ENCODE measurements around the gene GPR143.
A peak's percentile ranks its signal among the peaks of the same experiment; 100 is the strongest.
"Not testable (repeated sequence)": the region's sequence is repeated elsewhere in the genome, so short reads cannot be mapped to it uniquely, and the experiment has no call there.

Gene GPR143

DNA sequence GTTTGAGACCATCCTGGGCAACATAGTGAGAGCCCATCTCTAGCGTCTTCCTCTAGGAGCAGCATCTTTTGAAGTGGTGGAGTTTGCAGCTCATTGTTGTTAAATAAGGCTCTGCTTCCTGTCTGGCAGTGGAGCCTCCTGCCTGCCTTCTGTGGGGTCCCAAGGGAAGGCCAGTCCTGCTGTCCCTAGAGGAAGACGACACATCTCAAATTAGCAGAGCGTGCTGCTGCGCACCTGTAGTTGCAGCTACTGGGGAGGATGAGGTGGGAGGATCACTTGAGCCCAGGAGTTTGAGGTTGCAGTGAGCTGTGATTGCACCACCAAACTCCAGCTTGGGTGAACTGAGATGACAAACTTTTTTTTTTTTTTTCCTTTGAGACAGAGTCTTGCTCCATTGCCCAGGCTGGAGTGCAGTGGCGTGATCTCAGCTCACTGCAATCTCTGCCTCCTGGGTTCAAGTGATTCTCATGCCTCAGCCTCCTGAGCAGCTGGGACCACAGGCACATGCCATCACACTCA lies 2.7 kb upstream of the GPR143 start:
- DNase-seq, ATAC-seq: not testable (repeated sequence)

DNA sequence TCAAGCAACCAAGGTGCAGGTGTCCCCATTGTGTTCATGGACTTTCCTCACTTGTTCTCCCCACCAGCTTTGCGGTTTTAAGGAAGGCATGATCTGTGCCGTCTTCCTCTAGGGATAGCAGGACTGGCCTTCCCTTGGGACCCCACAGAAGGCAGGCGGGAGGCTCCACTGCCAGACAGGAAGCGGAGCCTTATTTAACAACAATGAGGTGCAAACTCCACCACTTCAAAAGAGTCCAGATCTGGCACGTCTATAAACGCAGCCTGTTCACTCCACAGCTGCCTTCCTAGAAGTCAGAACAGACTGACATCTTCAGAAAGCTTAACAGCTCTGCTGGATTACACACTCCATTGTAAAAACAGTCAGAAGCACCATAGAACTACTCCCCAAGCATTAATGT lies 1.7 kb upstream of the GPR143 start:
- DNase-seq (no peak), ATAC-seq (no peak)

DNA sequence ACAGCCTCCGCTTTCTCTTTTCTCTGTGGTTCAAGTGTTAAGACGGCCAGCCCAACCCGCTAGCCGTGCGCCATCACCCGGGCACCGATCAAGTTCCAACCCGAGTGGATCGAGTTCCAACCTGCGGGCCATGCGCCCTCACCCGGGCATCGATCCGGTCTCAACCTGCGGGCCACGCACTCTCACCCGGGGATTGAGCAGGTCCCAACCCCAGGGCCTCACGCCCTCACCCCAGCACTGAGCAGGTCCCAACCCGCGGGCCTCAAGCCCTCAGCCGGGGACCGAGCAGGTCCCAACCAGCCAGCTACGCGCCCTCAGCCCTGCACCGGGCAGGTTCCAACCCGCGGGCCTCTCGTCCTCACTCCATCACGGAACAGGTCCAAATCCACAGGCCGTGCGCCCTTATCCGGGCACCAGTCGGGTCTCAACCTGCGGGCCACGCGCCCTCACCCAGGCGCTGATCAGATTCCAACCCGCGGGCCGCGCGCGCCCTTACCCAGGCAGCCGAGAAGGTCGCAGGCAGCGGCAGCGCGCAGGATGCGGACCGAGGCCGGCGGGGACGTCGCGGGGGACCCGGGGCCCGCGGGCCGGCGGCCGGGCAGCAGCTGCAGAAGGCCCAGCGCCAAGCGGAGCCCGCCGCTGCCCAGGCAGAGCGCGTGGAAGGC lies 443 bp downstream of the GPR143 start:
- no peak for DNase-seq
- no peak for ATAC-seq

DNA sequence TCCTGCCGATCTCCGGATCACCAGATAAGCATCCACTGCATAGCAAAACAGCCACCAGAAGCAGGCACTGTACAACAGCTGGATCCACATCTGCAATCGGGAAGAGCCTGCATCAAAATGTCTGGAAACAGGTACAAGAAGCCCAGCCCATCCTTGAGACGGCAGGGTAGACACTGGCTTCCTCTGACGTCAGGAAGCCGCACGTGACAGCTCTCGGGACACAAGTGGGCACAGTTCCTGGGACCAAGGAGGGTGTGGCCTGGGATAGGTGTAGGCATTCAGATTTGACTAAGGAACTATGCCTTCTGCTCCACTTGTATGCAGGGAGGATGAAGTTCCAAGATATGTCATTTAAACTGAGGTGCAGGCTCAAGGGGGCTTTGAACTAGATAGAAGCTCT lies 6.3 kb downstream of the GPR143 start:
- ATAC-seq (no peak), DNase-seq (no peak)

DNA sequence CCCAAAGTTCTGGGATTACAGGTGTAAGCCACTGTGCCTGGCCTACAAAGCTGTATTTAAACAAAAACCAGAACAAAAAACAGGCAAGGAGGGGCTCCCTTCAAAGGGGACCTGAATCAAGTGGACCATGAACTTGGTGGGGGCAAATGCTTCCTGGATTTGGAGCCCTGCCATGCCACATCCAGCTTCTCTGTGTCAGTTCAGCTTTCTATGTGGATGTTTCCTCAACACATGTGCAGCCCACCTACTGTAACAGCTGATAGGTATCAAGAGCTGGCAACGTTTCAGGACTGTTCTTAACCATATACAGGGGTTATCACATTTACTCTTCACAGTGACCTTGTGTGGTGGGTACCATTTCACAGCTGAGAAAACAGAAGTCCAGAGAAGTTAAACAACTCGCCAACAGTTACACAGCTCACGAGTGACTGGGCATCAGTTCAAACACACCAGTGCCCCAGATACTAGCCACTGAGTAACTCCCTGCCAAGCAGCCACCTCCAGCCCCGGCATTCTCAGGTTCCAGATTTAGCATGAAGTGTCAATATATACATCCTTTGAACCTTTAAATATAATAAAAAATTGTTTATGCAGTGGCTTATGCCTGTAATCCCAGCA lies 7.5 kb downstream of the GPR143 start:
- no peak for DNase-seq
- ATAC-seq, result no peak

DNA sequence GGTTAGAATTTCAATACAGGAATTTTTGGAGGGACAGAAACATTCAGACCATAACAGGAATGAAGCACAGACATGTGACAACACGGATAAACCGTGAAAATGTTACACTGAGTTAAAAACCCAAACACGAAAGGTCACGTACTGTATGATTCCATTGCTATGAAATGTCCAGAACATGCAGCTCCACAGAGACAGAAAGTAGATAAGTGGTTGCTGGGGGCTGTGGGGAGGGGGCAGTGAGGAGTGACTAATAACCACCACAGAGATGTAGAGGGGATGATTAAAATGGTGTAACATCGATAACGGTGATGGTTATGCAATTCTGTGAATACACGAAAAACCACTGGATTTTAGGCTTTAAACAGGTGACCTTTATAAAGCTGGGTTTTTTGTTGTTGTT lies 8.3 kb downstream of the GPR143 start:
- no peak for ATAC-seq
- no peak for DNase-seq

DNA sequence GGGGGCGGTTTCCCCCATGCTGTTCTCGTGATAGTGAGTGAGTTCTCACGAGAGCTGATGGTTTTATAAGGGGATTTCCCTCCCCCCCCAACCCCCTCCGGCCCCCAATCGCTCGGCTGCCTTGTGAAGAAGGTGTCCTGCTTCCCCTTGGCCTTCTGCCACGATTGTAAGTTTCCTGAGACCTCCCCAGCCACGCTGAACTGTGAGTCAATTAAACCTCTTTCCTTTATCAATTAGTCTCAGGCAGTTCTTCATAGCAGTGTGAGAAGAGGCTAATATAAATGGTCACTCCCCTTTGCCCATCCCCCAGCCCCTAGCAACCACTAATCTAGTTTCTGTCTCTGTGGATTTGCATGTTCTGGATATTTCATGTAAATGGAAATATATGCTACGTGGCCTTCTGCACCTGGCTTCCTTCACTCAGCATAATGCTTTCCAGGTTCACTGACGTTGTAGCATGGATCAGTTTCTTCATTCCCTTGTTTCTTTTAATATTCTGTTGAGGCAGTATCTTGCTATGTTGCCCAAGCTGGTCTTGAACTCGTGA lies 16.4 kb downstream of the GPR143 start:
- ATAC-seq (no peak), DNase-seq (no peak)

DNA sequence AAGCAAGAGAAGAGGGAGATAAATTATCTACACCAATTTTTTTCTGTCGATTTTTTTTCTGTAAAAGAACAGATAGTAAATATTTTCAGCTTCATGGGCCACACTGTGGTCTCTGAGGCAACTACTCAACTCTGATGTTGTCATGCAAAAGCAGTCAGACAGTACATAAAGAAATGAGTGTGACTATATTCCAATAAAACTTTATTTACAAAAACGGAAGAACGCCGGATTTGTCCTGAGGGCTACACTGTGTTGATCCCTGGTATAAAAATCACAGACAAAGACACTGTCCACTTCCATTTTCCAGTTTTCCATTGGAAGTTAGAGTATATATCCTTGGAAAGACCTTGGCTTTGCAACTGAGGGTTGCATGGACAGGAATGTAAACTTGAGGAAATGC lies 18.0 kb downstream of the GPR143 start:
- no peak for ATAC-seq

DNA sequence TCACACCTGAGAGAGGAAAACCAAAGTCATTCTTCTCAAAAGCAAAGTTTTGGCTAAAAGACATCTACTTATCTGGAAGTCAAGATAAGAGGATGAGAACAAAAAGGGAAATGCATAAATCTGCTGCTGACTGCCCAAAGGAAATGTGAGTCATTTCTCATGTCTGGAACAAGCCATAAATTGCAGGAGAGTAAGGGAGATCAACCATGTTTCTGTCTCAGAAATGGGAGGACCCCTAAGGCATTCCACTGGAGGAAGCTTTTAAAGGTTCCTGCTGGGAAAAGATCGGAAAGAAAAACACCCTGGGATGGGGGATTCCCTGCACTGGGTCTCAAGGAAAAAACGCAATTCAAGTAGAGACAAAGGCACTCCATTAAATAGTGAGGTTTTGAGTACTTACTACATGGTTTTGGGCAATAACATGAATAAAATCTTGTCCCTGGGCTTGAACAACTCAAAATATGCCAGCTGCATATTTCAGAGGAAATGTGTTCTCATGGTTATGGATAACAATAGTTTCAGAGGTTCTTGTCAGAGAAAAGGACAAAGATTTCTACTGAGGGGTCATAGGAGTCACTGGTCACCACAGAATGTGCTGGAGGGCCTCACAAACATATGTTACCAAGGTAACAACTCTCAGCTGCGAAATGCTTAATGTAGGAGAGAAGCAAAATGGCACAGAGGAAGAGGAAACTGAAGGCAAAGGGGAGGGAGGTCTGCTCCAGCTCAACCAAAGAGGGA lies 19.3 kb downstream of the GPR143 start:
- ATAC-seq (no peak), DNase-seq (no peak)

More for the DNA sequence above, 18.0 kb downstream of the GPR143 start:
- no peak for DNase-seq

DNA sequence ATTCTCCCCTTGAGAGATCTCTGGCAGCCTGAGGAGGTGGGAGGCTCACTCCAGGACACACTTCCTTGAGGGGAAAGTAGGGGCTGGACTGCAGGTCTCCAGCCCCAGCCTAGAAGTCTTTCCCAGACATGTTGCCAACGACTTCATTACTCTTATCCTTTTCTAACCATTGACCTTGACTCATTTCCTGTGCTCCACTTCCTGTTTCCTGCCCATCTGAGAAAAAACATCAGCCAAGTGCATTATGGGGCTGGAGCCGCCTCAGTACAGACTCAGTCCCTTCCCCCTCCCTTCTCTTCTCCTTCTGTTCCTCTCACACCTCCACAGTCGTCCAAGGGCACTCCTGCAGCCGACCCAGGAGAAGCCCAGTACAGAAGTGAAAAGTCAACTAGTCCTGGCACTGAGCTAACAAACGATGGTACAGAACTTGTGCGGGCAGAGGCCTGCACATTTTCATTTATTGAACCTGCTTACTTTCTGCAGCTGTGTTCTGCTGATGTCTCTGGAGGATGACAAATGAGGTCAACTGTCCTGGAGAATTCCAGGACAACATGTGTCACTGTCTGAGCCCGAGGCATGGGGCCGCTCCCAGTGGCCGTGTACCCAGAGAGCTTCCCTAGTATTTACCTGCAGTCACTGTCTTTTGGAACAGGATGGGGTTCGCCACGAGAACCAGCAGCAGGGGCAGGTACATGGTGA lies 20.1 kb downstream of the GPR143 start:
- DNase-seq (no peak), ATAC-seq (no peak)

DNA sequence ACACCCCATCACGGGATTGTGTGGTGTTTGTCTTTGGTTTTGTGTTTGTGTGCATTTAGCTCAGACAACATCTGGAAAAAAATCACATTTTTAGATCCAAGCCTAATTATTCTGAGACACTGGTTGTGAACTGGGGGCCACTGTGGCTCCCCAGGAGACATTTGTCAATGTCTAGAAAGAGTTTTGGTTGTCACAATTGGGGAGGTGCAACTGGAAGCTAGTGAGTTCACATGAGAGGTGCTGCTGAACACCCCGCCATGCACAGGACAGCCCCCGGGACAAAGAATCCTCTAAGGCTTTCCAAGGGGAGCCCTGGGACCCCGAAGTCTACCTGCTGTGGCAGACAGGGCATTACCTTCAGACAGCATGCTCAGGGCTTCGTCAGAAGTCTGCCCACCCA lies 26.5 kb downstream of the GPR143 start:
- no peak for ATAC-seq

DNA sequence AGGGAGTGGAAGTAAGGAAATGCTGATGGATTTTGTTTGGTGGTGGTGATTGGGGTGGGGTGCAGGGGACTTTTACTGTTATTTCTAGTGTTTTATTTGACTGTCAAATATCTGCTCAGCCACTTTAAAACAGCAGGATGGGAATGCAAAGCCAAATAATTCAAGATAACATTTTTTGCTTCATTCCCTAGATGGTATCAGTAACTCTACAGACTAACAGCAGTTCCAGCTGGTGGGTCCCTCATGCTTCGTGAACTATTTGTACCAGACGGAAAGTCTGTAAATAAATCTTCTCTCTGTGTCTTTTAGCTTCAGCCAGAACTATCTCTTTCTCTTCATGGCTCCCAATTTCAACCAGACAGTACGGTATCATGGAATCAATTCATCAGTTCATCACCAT lies 27.5 kb downstream of the GPR143 start:
- ATAC-seq, result no peak

More for the DNA sequence above, 26.5 kb downstream of the GPR143 start:
- no peak for DNase-seq

DNA sequence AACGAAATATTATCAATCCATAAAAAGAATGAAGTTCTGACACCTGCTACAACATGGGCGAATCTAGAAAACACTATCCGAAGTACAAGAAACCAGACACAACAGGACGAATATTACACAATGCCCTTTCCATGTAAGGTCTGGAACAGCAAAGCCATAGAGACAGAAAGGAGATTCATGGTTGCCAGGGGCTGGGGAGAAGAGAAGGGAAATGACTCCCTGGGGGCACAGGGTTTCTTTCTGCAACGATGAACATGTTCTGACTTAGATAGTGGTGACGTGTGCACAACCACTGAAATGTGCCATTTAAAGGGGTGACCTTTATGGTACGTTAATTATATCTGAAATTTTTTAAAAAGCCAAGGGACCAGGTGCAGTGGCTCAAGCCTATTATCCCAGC lies 28.3 kb downstream of the GPR143 start:
- DNase-seq (no peak), ATAC-seq (no peak)

More for the DNA sequence above, 27.5 kb downstream of the GPR143 start:
- DNase-seq, result no peak

DNA sequence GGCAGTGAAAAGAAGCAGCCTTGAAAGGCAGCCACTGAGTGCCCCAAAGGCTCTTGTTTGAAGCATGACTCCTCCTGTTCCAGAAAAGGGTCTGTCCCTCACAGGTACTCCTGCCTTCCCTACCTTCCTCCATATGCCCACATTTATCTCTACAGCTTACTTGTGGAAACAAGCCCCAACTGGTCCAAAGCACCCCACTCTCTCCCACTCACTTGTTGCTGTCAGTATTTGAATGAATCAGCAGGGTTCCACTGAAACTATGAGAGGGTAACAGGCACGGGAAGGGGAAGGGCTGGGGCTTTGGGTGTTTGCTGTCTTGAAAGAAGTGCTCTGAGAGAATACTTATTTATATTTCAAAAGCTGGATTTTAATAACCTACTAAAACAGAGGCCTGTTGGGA lies 34.9 kb downstream of the GPR143 start:
- ATAC-seq, result peak; percentile 46
- no peak for DNase-seq

DNA sequence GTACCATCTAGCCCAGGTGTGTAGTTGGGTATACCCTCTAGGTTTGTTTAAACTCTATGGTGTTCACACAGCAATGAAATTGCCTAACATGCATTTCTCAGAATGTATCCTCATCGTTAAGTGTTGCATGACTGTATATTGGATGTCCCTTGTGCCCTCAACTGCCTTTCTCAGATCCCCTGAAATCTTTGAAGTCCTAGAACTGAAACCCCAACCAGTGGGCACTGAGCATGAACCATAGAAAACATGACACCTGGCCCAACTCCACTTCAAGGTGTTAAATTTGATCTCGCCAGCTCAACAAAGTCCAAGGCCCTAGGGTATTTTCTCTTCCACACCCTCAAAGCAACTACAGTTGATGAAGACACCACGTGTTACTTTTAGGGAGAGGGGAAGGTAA lies 35.6 kb downstream of the GPR143 start:
- ATAC-seq (no peak), DNase-seq (no peak)

DNA sequence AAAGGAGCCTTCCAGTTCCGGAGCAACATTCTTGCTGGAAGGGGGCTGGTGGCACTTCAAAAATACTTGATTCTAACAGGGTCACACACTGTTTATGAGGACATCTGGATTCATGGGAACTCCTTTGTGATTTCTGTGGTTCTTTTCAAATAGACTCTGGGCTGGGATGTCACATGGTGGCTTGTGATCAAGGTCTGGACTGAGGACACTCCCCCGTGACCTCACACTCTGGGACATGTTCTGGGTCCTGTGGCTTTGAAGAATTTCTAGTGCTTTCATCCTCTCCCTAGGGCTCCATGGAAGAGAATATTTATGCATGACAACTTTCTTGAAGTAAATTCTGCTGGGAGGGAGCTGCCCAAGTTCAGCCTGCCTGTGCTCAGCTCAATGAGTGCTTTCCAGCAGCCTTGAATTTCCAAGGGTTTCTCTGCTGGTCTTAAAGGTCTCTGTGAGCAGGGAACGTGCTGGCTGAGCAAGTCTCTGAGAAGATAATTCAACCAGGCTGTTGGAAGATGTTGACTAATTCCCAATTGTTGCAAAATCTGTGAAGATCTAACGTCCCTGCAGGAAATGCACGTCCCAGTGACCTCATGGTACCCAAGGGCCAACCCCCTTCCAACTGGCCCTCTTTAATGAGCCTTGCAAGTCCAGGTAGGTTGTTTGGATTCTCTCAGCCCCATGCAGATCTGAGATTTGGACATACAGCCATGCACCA lies 36.3 kb downstream of the GPR143 start:
- ATAC-seq, result no peak
- no peak for DNase-seq

DNA sequence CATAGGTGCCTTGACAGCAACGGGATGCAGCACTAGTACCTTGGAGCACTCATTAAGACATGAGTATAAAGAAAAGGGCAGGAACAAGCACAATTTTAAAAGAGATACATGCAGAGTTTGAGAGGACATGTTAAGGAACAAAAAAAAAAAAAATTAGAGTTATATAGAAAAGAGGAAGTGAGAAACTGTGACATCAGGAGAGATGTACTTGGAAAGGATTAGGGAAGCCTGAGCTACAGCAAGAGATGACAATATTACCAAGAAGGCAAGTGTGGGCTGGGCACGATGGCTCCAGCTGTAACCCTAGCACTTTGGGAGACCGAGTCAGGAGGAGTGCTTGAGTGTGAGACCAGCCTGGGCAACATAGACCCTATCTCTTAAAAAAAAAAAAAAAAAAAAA lies 37.4 kb downstream of the GPR143 start:
- ATAC-seq, result no peak
- DNase-seq, result no peak

DNA sequence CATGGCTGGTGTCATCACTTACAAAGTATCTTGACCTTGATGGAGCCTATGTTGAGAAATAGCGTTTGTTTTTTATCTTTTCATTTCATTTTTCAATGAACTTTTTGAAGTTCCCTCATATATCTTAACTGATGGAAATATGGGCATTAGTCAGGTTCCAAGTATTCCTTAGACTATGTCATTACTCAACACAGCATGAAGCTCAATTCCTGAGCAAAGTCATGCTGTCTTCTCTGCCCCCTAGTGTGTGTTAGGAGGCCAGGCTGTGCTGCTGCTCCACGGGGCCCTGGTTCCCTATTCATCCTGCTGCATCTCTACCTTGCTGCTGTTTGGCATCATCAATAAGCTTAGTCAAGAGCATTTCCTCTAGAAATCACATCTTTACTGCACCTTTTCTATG lies 40.9 kb downstream of the GPR143 start:
- ATAC-seq (no peak), DNase-seq (no peak)

DNA sequence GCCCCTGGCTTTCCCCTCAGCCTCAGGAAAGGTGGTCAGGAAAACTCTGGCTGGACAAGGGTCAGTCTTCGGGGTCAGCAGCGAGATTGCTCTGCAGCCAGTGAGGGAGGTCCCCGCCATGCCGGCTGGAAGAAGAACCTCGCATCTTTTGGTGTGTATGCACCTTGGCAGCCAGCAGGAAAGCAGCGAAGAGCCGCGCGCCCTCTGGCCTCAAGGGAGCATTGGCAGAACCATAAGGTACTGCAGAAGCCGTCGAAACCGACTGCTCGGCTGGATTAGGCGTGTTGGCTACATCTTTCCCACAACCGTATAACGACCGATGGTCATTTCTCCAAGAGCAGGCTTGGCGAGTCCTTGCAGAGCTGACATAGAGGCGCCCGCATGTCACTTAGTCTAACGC lies 48.3 kb downstream of the GPR143 start:
- ATAC-seq, result no peak
- no peak for DNase-seq

DNA sequence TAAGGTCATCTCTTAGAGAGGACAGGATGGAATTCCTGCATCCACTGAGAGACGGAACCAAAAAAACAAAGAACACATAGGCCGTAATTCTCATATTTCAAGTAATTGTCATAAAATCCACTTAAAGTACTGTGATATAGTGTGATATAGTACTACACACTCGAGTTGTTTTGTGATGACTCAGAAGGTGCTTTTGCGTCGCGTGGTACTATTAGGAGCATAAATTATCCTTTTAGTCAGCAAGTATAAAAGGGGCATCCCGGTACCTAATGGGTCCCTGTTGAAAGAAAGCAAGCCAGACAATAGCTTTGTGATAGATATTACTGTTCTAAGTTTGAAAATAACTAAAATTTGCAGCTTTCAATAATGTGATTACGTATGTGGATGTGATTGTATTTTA lies 55.3 kb downstream of the GPR143 start:
- ATAC-seq (no peak), DNase-seq (no peak)

DNA sequence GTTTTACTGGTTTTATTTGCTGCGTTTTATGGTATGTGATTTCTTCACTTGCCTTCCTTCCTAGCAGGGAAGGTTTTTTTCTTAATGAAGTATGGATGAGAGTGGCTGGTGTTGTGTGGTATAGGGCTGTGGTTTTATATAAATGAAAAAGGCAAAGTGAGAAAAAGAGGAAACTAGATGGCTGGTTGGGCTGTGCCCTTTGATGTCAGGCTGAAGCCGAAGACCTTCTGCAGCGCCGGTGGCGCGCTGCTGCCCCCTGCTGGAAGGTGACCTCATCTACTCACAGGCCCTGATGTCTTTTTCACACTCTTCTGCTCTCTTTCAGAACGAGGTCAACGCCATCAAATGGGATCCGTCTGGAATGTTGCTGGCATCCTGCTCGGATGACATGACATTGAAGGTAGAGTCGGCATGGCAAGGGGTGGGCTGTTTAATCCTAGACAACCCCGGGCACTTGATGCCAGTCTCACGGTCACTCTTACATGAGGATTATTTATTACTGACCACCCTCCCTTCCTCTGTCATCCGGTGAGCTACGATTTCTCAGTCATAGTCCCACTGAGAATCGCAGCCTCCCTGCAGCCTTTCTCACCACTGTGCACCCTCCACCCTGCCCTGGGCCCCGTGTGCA lies 56.6 kb downstream of the GPR143 start:
- peak; percentile 73 for DNase-seq

More for the DNA sequence above, 56.6 kb downstream of the GPR143 start:
- peak; percentile 69 for ATAC-seq

All from stimulated activated naive CD8-positive, alpha-beta T cell treated with anti-CD3 and anti-CD28 coated beads, Interleukin-15, Interleukin-2, amounts not matched to agents 100 U/mL and 50 U/mL, for 24 hours (primary cell).